WTC11 (cell line): ENCODE measurements around the gene BIRC3. TPM values are rescaled to one million over a fixed set of nuclear protein-coding genes. Genes with fewer than 3 reads are reported as not detected.
"Not testable (repeated sequence)": the region's sequence is repeated elsewhere in the genome, so short reads cannot be mapped to it uniquely, and the experiment has no call there.

Experiments used
- ATAC-seq: fragments of 200-7000 bp; cut with Tn5 transposase; 2 replicates; pipeline ENCODE4 v1.10.0; 2021; ENCODE audit warnings: mild to moderate bottlenecking, moderate library complexity
- CTCF ChIA-PET: fragments of 300-600 bp; sonication (Branson Sonifier 250); formaldehyde crosslinking; loops from one replicate; lab custom pipeline; 2021; ENCODE audit warnings: antibody characterized with exemption; lab: Charles Lee
- POLR2A ChIA-PET: fragments of 350-600 bp; sonication (Branson Sonifier 250); formaldehyde crosslinking; loops from one replicate; lab custom pipeline; 2021; ENCODE audit warnings: antibody characterized with exemption; lab: Charles Lee
- DNase-seq: peaks from one replicate; pipeline ENCODE4 v3.0.0; 2021; ENCODE audit warnings: low spot score
- H3K27ac Mint-ChIP-seq: 2 replicates; pipeline ENCODE4 v1.8.0; 2021; ENCODE audit warnings: mixed read lengths
- H3K27me3 Mint-ChIP-seq: 2 replicates; pipeline ENCODE4 v1.8.0; 2021; ENCODE audit warnings: low read depth, mild to moderate bottlenecking, moderate library complexity, mixed read lengths
- H3K36me3 Mint-ChIP-seq: 2 replicates; pipeline ENCODE4 v1.8.0; 2021; ENCODE audit warnings: mixed read lengths
- H3K4me1 Mint-ChIP-seq: 2 replicates; pipeline ENCODE4 v1.8.0; 2022; ENCODE audit warnings: mixed read lengths
- H3K4me3 Mint-ChIP-seq: 2 replicates; pipeline ENCODE4 v1.8.0; 2021; ENCODE audit warnings: mild to moderate bottlenecking, moderate library complexity, mixed read lengths
- H3K9me3 Mint-ChIP-seq: 2 replicates; pipeline ENCODE4 v1.8.0; 2021; ENCODE audit warnings: mixed read lengths
- CBFB ChIP-seq: sonication (generic); formaldehyde crosslinking; IDR thresholded peaks from 2 replicates; pipeline ENCODE4 v1.8.1; 2022; ENCODE audit warnings: mild to moderate bottlenecking, low read depth, missing genetic modification reagents
- CREB1 ChIP-seq: sonication (generic); formaldehyde crosslinking; IDR thresholded peaks from 2 replicates; pipeline ENCODE4 v1.8.0; 2023; ENCODE audit warnings: mild to moderate bottlenecking, missing genetic modification reagents
- CTCF ChIP-seq: fragments of 200-600 bp; IDR thresholded peaks from 2 replicates; pipeline ENCODE4 v1.8.0; 2022; ENCODE audit warnings: antibody characterized with exemption
- E2F5 ChIP-seq: sonication (generic); formaldehyde crosslinking; IDR thresholded peaks from 2 replicates; pipeline ENCODE4 v1.8.1; 2022; ENCODE audit warnings: mild to moderate bottlenecking, moderate library complexity, missing genetic modification reagents
- ELF4 ChIP-seq: sonication (generic); formaldehyde crosslinking; IDR thresholded peaks from 2 replicates; pipeline ENCODE4 v1.8.1; 2022; ENCODE audit warnings: low read depth, mild to moderate bottlenecking, moderate library complexity, missing genetic modification reagents
- IRF2 ChIP-seq: sonication (generic); formaldehyde crosslinking; IDR thresholded peaks from 2 replicates; pipeline ENCODE4 v1.8.0; 2022; ENCODE audit warnings: low read depth, missing genetic modification reagents, borderline replicate concordance
- JUN ChIP-seq: sonication (generic); formaldehyde crosslinking; IDR thresholded peaks from 2 replicates; pipeline ENCODE4 v1.8.0; 2023; ENCODE audit warnings: mild to moderate bottlenecking, missing genetic modification reagents
- KAT7 ChIP-seq: sonication (generic); formaldehyde crosslinking; IDR thresholded peaks from 2 replicates; pipeline ENCODE4 v1.8.1; 2023; ENCODE audit warnings: missing genetic modification reagents, mild to moderate bottlenecking, borderline replicate concordance
- NFATC4 ChIP-seq: fragments of 250-450 bp; sonication (Bioruptor Pico); IDR thresholded peaks from 2 replicates; pipeline ENCODE4 v1.9.0; 2021; ENCODE audit warnings: mild to moderate bottlenecking
- NFE2L1 ChIP-seq: sonication (generic); formaldehyde crosslinking; IDR thresholded peaks from 2 replicates; pipeline ENCODE4 v1.8.1; 2023; ENCODE audit warnings: missing genetic modification reagents
- NR3C1 ChIP-seq: sonication (generic); formaldehyde crosslinking; conservative IDR thresholded peaks from 2 replicates; pipeline ENCODE4 v1.8.1; 2023; ENCODE audit warnings: low read depth, mild to moderate bottlenecking, missing genetic modification reagents
- OVOL2 ChIP-seq: fragments of 250-450 bp; sonication (Bioruptor Pico); IDR thresholded peaks from 2 replicates; pipeline ENCODE4 v1.9.0; 2021; ENCODE audit warnings: mild to moderate bottlenecking, borderline replicate concordance
- RORB ChIP-seq: fragments of 250-450 bp; sonication (Bioruptor Pico); IDR thresholded peaks from 2 replicates; pipeline ENCODE4 v1.9.0; 2021; ENCODE audit warnings: mild to moderate bottlenecking
- ZNF138 ChIP-seq: sonication (generic); formaldehyde crosslinking; conservative IDR thresholded peaks from 2 replicates; pipeline ENCODE4 v1.8.1; 2022; ENCODE audit warnings: mild to moderate bottlenecking, moderate library complexity, missing genetic modification reagents
- ZNF219 ChIP-seq: sonication (generic); formaldehyde crosslinking; IDR thresholded peaks from 2 replicates; pipeline ENCODE4 v1.8.0; 2023; ENCODE audit warnings: missing genetic modification reagents, mild to moderate bottlenecking, borderline replicate concordance
- ZNF423 ChIP-seq: fragments of 250-450 bp; sonication (Bioruptor Pico); IDR thresholded peaks from 2 replicates; pipeline ENCODE4 v2.1.2; 2022; ENCODE audit warnings: mild to moderate bottlenecking, moderate library complexity
- ZNF512 ChIP-seq: sonication (generic); formaldehyde crosslinking; IDR thresholded peaks from 2 replicates; pipeline ENCODE4 v1.8.1; 2022; ENCODE audit warnings: missing genetic modification reagents, borderline replicate concordance
- total RNA-seq: library from RNA; stranded (reverse); gene quantifications from 3 replicates; pipeline ENCODE4 v1.2.3, GENCODE V29; 2021

The BIRC3 gene
- total RNA-seq, 1 experiment from 2014 or later: 0.33 TPM

GRCh38 chr11:102293873-102294601 is 23.2 kb upstream of the BIRC3 start:
- no peak for TF ChIP-seq NFATC4
- TF ChIP-seq NR3C1 (CRISPR knock-in tag): no peak
- 0 out of 2 replicates have a peak, but pooled peaks have one; percentile 35 for TF ChIP-seq CTCF
- TF ChIP-seq JUN (CRISPR knock-in tag): no peak
- TF ChIP-seq NFE2L1 (CRISPR knock-in tag): no peak
- DNase-seq: no peak
- H3K27ac Mint-ChIP-seq: no peak overlapping the region
- ChIA-PET POLR2A (no interaction called here), CTCF (interaction anchor here (0.5 to 2.9 kb wide), 26 partner anchors 11 to 372 kb away, joined by 3 to 24 read pairs (median 4); no protein-coding TSS in a partner anchor)
- H3K27me3 Mint-ChIP-seq: no peaks in the 10 kb centered on the region; the same call in 1 of the 2 replicates
- no peaks in the 10 kb centered on the region for H3K36me3 Mint-ChIP-seq
- ATAC-seq: peak; percentile 72
- peaks cover 6% of the 10 kb centered on the region; the same call in 1 of the 2 replicates for H3K9me3 Mint-ChIP-seq
- no peak overlapping the region for H3K4me3 Mint-ChIP-seq
- H3K4me1 Mint-ChIP-seq: peaks cover 12% of the 10 kb centered on the region

GRCh38 chr11:102295045-102295444 is 22.2 kb upstream of the BIRC3 start:
- DNase-seq (no peak), ATAC-seq (no peak)
- Mint-ChIP-seq H3K9me3 (peaks cover 6% of the 10 kb centered on the region; the same call in 1 of the 2 replicates), H3K27me3 (no peaks in the 10 kb centered on the region; the same call in 1 of the 2 replicates), H3K36me3 (no peaks in the 10 kb centered on the region), H3K4me3 (no peak overlapping the region), H3K4me1 (peaks cover 2% of the 10 kb centered on the region), H3K27ac (no peak overlapping the region)
- ChIA-PET CTCF (interaction anchor here (0.8 to 2.9 kb wide), 6 partner anchors 11 to 371 kb away, joined by 3 to 24 read pairs (median 4); no protein-coding TSS in a partner anchor), POLR2A (no interaction called here)
- no peak for TF ChIP-seq ZNF512
- TF ChIP-seq CREB1 (CRISPR knock-in tag): no peak
- no peak for TF ChIP-seq OVOL2
- TF ChIP-seq ZNF138 (CRISPR knock-in tag): no peak
- no peak for TF ChIP-seq RORB (CRISPR knock-in tag)

- H3K4me3 Mint-ChIP-seq, H3K36me3 Mint-ChIP-seq, H3K4me1 Mint-ChIP-seq, DNase-seq, POLR2A ChIA-PET, CTCF ChIA-PET, ATAC-seq, H3K27ac Mint-ChIP-seq, H3K27me3 Mint-ChIP-seq: not testable (repeated sequence)
- H3K9me3 Mint-ChIP-seq: peaks cover 14% of the 10 kb centered on the region
Measured at GRCh38 chr11:102296757-102297156, 20.5 kb upstream of the BIRC3 start.

- DNase-seq, H3K4me1 Mint-ChIP-seq, ATAC-seq, H3K27ac Mint-ChIP-seq, H3K4me3 Mint-ChIP-seq, POLR2A ChIA-PET, H3K27me3 Mint-ChIP-seq: not testable (repeated sequence)
- CTCF ChIA-PET: interaction anchor here (2.0 kb wide), 1 partner anchor 9 kb away, joined by 4 read pairs; no protein-coding TSS in a partner anchor
- peaks cover 24% of the 10 kb centered on the region for H3K36me3 Mint-ChIP-seq
- H3K9me3 Mint-ChIP-seq: peaks cover 34% of the 10 kb centered on the region
Measured at GRCh38 chr11:102300837-102301236, 16.4 kb upstream of the BIRC3 start.

- DNase-seq: no peak
- peaks cover 12% of the 10 kb centered on the region for H3K4me1 Mint-ChIP-seq
- CTCF ChIA-PET: no interaction called here
- no peak for TF ChIP-seq ZNF219
- no peak for TF ChIP-seq KAT7
- no peak for TF ChIP-seq ZNF423 (CRISPR knock-in tag)
- TF ChIP-seq IRF2 (CRISPR knock-in tag): no peak
- TF ChIP-seq E2F5: no peak
- no peak for TF ChIP-seq NFATC4
- no peak for TF ChIP-seq CBFB (CRISPR knock-in tag)
- TF ChIP-seq ELF4 (CRISPR knock-in tag): no peak
- H3K27ac Mint-ChIP-seq: no peak overlapping the region
- POLR2A ChIA-PET: no interaction called here
- H3K27me3 Mint-ChIP-seq: no peaks in the 10 kb centered on the region; the same call in 1 of the 2 replicates
- H3K9me3 Mint-ChIP-seq: peaks cover 29% of the 10 kb centered on the region
- H3K36me3 Mint-ChIP-seq: peaks cover 24% of the 10 kb centered on the region
- no peak for ATAC-seq
- H3K4me3 Mint-ChIP-seq: no peak overlapping the region
Measured at GRCh38 chr11:102302241-102302640, 15.0 kb upstream of the BIRC3 start.
